ENCODE results near the gene CLIC3. TPM values are rescaled to one million over a fixed set of nuclear protein-coding genes. Genes with fewer than 3 reads are reported as not detected.
A peak's percentile ranks its signal among the peaks of the same experiment; 100 is the strongest.
"Not testable (repeated sequence)": the region's sequence is repeated elsewhere in the genome, so short reads cannot be mapped to it uniquely, and the experiment has no call there.

CLIC3 gene
- total RNA-seq, 1 experiment from 2014 or later, result 0.55 TPM

DNA sequence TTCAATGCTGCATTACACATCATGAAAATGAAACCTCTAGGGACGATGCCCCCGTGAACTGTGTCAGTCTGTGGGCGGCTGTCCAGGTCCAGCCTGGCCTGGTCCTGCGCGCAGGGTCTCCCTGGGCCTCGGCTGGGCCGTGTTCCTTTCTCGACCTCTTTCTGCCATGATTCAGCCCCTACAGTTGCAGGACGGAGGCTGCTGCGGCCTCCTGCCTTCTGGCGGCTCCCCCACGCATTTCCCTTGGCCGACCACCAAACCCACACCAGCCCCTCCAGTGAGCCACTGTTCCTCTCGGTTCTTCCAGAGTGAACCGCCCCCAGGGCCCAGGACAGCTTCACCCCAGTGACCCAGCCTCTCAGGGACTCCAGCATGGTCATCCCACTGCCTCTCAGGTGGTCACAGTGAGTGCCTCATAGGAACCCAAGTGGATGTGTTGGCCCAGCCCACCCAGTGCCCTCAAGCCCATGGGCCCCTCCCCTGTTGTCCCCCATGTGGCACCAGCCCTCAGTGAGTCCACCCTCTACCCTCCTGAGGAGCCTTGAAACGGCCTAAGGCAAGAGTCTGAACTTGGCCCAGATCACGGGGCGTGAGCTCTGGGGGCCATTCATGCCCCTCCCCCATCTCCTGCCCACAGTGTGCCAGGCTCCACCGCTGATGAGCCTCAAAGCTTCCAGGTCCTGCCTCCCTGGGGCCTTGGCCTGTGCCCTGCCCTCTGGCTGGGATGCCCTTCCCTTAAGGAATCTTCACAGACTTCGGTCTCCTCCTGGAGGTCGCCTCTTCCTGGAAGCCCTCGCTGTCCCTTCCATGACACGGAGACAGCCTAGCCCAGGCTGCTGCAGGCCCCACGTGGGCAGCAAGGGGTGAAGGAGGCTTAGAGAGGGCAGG is 10.0 kb upstream of the CLIC3 start:
- DNase-seq, result no peak
- no peaks in the 10 kb centered on the region for H3K36me3 ChIP-seq
- H3K4me1 ChIP-seq, result peaks cover 17% of the 10 kb centered on the region
- H3K4me3 ChIP-seq, result no peak overlapping the region
- H3K27me3 ChIP-seq, result no peaks in the 10 kb centered on the region
- H3K27ac ChIP-seq, result no peak overlapping the region
- H3K9me3 ChIP-seq (replicated peaks), result peaks cover 9% of the 10 kb centered on the region

DNA sequence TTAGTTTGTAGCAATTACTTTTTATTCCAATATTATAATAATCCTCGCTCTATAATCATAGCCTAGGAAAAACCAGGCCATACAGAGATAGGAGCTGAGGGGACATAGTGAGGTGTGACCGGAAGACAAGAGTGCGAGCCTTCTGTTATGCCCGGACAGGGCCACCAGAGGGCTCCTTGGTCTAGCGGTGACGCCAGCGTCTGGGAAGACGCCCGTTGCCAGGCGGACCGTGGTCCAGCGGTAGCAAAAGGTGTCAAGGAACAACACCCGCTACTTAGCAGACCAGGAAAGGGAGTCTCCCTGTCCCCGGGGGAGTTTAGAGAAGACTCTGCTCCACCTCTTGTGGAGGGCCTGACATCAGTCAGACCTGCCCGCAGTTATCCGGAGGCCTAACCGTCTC is 7.9 kb upstream of the CLIC3 start:
- H3K36me3 ChIP-seq; H3K9me3 ChIP-seq (replicated peaks); H3K27me3 ChIP-seq; H3K4me3 ChIP-seq; DNase-seq; H3K27ac ChIP-seq: not testable (repeated sequence)
- H3K4me1 ChIP-seq, result peaks cover 22% of the 10 kb centered on the region

DNA sequence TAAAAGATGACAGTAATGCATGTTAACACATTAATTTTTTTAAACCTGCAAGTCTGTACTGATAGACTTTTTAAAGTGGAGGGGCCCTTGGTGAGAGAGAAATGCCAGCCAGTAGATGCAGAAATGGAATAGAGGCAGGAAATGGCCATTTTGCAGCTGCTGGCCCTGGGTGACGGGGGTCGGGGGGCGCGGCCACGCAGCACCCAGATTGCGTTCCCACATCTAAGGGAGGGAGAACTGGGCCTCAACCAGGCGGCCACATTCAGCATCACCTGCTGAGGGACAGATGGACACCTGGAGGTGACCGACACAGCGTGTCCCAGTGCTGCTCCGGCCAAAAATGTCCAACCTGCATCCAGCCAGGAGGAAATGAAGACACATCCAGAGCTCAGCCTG is 6.3 kb upstream of the CLIC3 start:
- H3K27me3 ChIP-seq, result no peaks in the 10 kb centered on the region
- H3K27ac ChIP-seq, result no peak overlapping the region
- no peak for DNase-seq
- H3K9me3 ChIP-seq (replicated peaks), result peaks cover 9% of the 10 kb centered on the region
- peaks cover 15% of the 10 kb centered on the region for H3K4me1 ChIP-seq
- H3K4me3 ChIP-seq, result no peak overlapping the region
- no peaks in the 10 kb centered on the region for H3K36me3 ChIP-seq

DNA sequence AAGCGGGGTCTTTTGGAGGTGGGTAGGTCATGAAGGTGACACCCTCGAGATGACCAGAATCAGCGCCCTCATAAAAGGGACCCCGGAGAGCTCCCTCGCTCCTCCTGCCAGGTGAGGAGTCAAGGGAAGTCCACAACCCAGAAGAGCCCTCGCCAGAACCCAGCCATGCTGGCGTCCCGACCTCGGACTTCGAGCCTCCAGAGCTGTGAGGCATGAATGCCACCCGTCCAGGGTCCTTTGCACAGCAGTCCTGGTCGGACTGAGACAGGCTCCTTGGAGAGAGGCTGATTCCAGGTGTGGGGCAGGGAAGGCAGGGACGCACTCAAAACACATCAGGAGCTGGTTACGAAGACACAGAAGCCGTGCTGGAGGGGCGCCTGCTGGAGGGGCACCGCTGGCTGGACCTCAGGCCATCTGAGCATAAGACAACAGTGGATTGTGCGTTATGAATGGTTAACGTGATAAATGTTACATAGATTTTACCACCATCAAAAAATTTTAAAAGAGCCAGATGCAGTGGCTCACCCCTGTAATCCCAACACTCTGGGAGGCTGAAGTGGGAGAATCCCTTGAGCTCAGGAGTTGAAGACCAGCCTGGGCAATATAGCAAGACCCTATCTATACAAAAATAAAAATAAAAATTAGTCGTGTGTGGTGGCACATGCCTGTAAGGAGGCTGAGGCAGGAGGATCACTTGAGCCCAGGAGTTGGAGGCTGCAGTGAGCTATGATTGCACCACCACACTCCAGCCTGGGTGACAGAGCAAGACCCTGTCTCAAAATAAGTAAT is 5.7 kb upstream of the CLIC3 start:
- Histone ChIP-seq H3K9me3 (replicated peaks) (peaks cover 9% of the 10 kb centered on the region), H3K4me3 (no peak overlapping the region), H3K4me1 (peaks cover 11% of the 10 kb centered on the region; the same call in 1 of the 2 replicates), H3K36me3 (no peaks in the 10 kb centered on the region), H3K27me3 (no peaks in the 10 kb centered on the region), H3K27ac (no peak overlapping the region)
- DNase-seq, result no peak

DNA sequence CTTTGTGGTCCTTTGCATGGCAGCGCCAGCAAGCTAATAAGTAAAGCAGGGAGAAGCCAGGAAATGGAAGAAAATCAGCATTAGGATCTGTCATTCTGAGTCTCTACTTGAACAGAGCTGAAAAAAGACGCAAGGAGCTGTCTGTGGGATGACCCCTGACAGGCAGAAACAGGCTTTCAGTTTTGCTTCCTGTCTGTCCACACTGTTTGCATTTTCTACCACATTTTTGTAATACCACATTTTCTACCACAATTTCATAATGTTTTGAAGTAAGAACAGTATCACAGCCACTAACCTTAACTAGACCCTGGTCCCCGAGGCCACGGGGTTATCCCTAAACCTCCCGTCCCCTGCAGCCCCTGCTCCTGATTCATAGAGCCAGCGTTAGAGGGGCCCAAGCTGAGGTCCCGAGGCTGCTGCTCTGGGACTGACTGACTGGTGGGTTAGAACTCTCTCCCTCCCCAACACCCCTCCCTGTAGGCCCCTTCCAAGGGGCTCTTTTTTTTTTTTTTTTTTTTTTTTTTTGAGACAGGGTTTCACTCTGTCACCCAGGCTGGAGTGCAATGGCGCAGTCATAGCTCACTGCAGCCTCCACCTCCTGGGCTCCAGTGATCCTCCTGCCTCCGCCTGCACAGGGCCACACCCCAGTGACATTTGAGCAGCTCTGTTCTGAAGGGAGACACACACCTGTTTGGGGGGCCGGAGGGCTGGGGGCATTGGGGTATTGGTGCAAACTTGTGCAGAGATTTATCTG is 4.0 kb upstream of the CLIC3 start:
- Histone ChIP-seq H3K4me1 (peaks cover 18% of the 10 kb centered on the region; the same call in 1 of the 2 replicates), H3K9me3 (replicated peaks) (peaks cover 5% of the 10 kb centered on the region; the same call in 1 of the 2 replicates), H3K4me3 (no peak overlapping the region), H3K27me3 (no peaks in the 10 kb centered on the region), H3K27ac (no peak overlapping the region), H3K36me3 (no peaks in the 10 kb centered on the region)
- DNase-seq, result peak in 1 of 2 experiments; percentile 26

DNA sequence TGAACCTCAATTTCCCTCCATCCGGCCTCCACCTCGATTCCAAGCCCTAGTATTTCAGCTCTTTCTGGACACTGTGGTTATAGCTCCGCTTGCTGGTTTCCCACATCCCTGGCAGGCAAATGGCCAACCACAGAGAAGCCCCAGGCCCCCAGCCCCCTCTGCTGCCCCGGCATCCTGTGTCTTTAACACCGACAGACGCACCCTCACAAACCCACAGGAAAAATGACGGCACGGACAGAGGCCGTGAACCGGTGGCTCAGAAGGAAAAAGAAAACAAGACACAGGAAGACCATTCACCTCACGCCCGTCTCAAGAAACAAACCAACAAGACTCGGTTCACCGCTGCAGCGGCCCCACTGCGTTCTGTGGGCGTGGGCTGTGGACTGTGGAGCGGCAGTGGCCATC is 1.5 kb upstream of the CLIC3 start:
- H3K27me3 ChIP-seq, result no peaks in the 10 kb centered on the region
- DNase-seq, result no peak
- peaks cover 3% of the 10 kb centered on the region; the same call in 1 of the 2 replicates for H3K36me3 ChIP-seq
- H3K27ac ChIP-seq, result no peak overlapping the region
- no peak overlapping the region for H3K4me3 ChIP-seq
- peaks cover 18% of the 10 kb centered on the region; the same call in 1 of the 2 replicates for H3K4me1 ChIP-seq
- H3K9me3 ChIP-seq (replicated peaks), result no peaks in the 10 kb centered on the region

DNA sequence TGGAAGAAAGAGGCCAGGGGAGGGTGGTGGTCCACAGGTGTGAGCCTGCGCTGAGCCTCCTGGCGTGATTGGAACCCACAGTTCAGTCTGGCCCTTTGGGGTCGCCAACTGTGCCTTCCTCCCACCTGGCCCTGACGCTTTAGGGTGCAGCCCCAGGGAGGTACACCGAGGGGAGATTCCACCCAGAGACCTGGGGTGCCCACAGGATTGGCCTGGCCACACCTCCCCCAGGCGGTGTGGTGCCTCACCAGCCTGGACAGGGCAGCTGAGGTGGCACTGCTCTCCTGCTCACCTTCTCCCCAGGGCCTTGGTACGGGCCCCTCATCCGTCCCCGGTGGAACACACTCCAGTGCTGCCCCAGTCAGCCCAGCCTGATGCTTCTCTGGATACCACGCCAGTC is 1.0 kb upstream of the CLIC3 start:
- H3K4me3 ChIP-seq, result no peak overlapping the region
- peaks cover 18% of the 10 kb centered on the region; the same call in 1 of the 2 replicates for H3K4me1 ChIP-seq

DNA sequence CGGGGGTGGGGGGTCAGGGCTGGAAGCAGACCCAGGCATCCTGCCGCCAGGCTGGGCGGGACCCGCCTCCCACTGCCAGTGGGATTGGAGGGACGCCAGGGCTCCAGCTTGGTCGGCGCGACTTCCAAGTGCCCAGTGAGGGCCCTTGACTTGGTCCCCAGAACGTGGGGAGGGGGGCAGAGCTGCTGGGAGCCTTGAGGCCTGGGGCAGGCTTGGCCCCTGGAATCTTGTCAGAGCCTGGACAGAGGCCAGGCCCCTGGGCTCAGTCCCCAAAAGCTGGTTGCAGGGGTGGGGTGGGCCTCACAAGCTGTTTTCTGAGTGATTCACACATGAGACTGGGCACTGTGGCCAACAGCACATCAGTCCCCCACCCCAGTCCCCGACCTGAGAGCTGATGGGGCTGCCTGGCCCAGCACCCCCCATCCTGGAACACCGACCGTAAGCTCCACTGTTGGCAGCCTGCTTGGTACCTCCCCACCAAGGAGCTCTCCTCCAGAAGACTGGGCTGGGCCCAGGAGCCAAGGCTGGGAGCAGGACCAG is 526 bp downstream of the CLIC3 start:
- H3K27me3 ChIP-seq, result no peaks in the 10 kb centered on the region
- H3K36me3 ChIP-seq, result peaks cover 3% of the 10 kb centered on the region; the same call in 1 of the 2 replicates
- H3K27ac ChIP-seq, result no peak overlapping the region
- H3K4me1 ChIP-seq, result peaks cover 18% of the 10 kb centered on the region; the same call in 1 of the 2 replicates
- H3K4me3 ChIP-seq, result no peak overlapping the region
- H3K9me3 ChIP-seq (replicated peaks), result no peaks in the 10 kb centered on the region; the same call in 1 of the 2 replicates
- DNase-seq, result peak in 1 of 2 experiments; percentile 24

More for the DNA sequence above, 1.0 kb upstream of the CLIC3 start:
- Histone ChIP-seq H3K27ac (no peak overlapping the region), H3K27me3 (no peaks in the 10 kb centered on the region), H3K9me3 (replicated peaks) (no peaks in the 10 kb centered on the region), H3K36me3 (peaks cover 3% of the 10 kb centered on the region; the same call in 1 of the 2 replicates)
- DNase-seq, result no peak

DNA sequence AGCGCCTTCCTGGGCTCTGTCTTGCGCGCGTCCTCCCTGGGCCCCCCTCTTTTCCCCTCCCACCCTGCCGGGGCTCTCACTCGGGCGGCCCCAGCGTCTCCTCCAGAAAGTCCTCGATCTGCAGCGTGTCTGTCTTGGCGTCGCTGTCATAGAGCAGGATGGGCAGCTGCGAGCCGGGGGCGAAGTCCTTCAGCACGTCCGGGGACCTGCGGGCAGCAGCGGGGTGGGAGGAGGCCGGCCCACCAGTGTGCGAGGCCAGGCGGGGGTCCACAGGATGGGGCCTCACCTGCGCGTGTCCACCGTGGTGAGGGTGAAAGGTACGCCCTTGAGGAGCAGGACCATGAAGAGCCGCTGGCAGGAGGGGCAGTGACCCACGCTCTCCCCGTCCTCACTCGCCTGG is 1.0 kb downstream of the CLIC3 start:
- Histone ChIP-seq H3K27me3 (peaks cover 3% of the 10 kb centered on the region; the same call in 1 of the 2 replicates), H3K27ac (no peak overlapping the region), H3K36me3 (peaks cover 3% of the 10 kb centered on the region; the same call in 1 of the 2 replicates), H3K4me1 (peaks cover 17% of the 10 kb centered on the region; the same call in 1 of the 2 replicates), H3K9me3 (replicated peaks) (peaks cover 4% of the 10 kb centered on the region; the same call in 1 of the 2 replicates), H3K4me3 (no peak overlapping the region)
- DNase-seq, result no peak

DNA sequence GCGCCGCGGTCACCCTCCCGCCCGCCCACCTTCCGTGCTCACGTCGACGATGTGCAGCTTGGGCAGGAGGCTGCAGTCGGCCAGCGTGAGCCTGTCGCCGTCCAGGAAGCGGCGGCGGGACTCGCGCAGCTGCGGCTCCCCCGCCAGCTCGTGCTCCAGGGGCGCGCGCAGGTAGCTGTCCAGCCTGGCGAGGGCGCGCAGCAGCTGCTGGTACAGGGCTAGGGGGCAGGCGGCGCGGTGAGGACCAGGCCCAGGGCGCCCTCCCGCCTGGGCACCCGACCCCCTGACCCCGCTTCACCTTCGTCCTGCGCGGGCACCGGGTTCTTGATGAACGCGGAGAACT is 1.5 kb downstream of the CLIC3 start:
- H3K4me3 ChIP-seq, result no peak overlapping the region
- peaks cover 7% of the 10 kb centered on the region; the same call in 1 of the 2 replicates for H3K27me3 ChIP-seq
- H3K9me3 ChIP-seq (replicated peaks), result peaks cover 4% of the 10 kb centered on the region; the same call in 1 of the 2 replicates
- no peak for DNase-seq
- H3K36me3 ChIP-seq, result peaks cover 3% of the 10 kb centered on the region; the same call in 1 of the 2 replicates
- H3K4me1 ChIP-seq, result peaks cover 13% of the 10 kb centered on the region; the same call in 1 of the 2 replicates
- no peak overlapping the region for H3K27ac ChIP-seq

DNA sequence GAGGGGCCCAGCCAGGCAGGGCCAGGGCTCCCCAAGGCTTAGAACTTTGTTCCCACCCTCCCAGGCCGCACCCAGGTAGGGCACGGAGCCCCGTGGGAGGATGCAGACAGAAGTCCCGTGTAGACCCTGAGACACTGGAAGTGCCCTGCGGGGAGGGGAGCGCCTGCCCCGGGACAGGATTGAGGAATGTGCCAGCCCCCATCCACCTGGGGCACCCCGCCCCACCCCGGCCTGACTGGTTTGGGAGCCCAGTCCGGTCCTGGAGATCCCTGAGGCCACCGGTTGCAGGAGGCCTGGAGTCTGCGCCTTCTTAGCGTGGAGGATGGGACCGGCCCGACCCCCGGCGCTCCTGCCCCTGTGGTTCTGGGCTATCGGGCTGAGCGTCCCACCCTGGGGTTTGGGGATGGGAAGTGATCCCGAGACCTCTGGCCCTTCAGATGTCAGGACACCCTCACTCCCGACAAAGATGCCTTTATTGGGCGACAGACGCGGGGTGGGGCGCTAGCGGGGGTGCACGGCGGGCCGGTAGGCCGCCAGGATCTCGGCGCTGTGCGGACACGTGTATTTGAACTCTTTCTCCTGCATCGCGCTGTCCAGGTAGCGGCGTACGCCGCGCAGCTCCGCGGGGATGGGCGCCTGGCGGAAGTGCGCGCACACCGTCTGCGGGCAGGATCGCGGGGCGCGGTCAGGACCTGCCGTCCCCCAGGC is 2.0 kb downstream of the CLIC3 start:
- peaks cover 13% of the 10 kb centered on the region; the same call in 1 of the 2 replicates for H3K4me1 ChIP-seq
- DNase-seq, result no peak

DNA sequence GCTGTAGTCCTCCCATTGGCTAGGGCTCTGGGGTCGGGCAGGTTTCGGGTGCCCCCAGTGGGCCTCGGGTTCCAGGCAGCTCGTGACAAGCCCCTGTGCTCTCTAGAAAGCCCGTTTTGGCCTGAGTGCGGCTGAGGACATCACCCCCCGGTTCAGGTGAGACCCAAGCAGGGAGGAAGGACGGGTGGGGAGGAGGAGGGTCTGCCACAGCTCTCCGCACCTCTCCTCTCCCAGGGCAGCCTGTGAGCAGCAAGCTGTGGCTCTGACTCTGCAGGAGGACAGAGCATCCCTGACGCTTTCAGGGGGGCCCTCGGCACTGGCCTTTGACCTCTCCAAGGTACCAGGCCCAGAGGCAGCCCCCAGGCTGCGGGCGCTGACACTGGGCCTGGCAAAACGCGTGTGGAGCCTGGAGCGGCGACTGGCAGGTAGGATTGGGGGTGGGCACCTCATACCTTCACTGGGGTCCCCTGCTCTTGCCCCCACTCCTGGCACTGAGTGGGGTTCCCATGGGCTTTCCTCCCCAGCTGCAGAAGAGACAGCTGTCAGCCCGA is 3.5 kb downstream of the CLIC3 start:
- peaks cover 4% of the 10 kb centered on the region; the same call in 1 of the 2 replicates for H3K9me3 ChIP-seq (replicated peaks)
- peaks cover 15% of the 10 kb centered on the region; the same call in 1 of the 2 replicates for H3K27me3 ChIP-seq
- no peak overlapping the region for H3K27ac ChIP-seq
- peaks cover 13% of the 10 kb centered on the region; the same call in 1 of the 2 replicates for H3K4me1 ChIP-seq
- H3K36me3 ChIP-seq, result peaks cover 3% of the 10 kb centered on the region; the same call in 1 of the 2 replicates
- DNase-seq, result no peak
- peak overlapping the region; percentile 72 for H3K4me3 ChIP-seq

More for the DNA sequence above, 2.0 kb downstream of the CLIC3 start:
- Histone ChIP-seq H3K36me3 (peaks cover 3% of the 10 kb centered on the region; the same call in 1 of the 2 replicates), H3K27ac (no peak overlapping the region), H3K27me3 (peaks cover 7% of the 10 kb centered on the region; the same call in 1 of the 2 replicates), H3K9me3 (replicated peaks) (peaks cover 4% of the 10 kb centered on the region; the same call in 1 of the 2 replicates), H3K4me3 (no peak overlapping the region)
